Ecto neural progenitor cell (in vitro differentiated cells): ENCODE results near the gene CNGA4.
"Not testable (repeated sequence)": the region's sequence is repeated elsewhere in the genome, so short reads cannot be mapped to it uniquely, and the experiment has no call there.

Experiments used
- DNase-seq: peaks from one replicate; pipeline ENCODE4 v3.0.0-alpha.2; 2018; ENCODE audit warnings: low spot score

The CNGA4 gene

GRCh38 chr11:6225896-6226295 is 13.0 kb upstream of the CNGA4 start:
- no peak for DNase-seq

- no peak for DNase-seq
Measured at GRCh38 chr11:6228520-6228919, 10.4 kb upstream of the CNGA4 start.

- DNase-seq, result no peak
Measured at GRCh38 chr11:6229911-6230310, 9.0 kb upstream of the CNGA4 start.

GRCh38 chr11:6232899-6233298 is 6.0 kb upstream of the CNGA4 start:
- no peak for DNase-seq

GRCh38 chr11:6233984-6234386 is 4.9 kb upstream of the CNGA4 start:
- DNase-seq, result no peak

GRCh38 chr11:6234387-6235107 is 4.3 kb upstream of the CNGA4 start, which contains the start of gene FHIP1B:
Gene FHIP1B, minus strand, starts transcription at chr11:6234636. Its CDS starts 10,120 bp downstream, at chr11:6224516.
- peak; percentile 99 for DNase-seq

- DNase-seq, result no peak
Measured at GRCh38 chr11:6237266-6237665, 1.6 kb upstream of the CNGA4 start.

- DNase-seq, result no peak
Measured at GRCh38 chr11:6237761-6238302, 1.1 kb upstream of the CNGA4 start.

- no peak for DNase-seq
Measured at GRCh38 chr11:6240139-6240538, 1.2 kb downstream of the CNGA4 start.

- DNase-seq, result no peak
Measured at GRCh38 chr11:6240781-6241180, 1.9 kb downstream of the CNGA4 start.

GRCh38 chr11:6241316-6241715 is 2.4 kb downstream of the CNGA4 start:
- DNase-seq, result no peak

GRCh38 chr11:6245536-6245935 is 6.6 kb downstream of the CNGA4 start:
- DNase-seq, result no peak

- DNase-seq, result no peak
Measured at GRCh38 chr11:6248248-6248647, 9.4 kb downstream of the CNGA4 start.

GRCh38 chr11:6248897-6249296 is 10.0 kb downstream of the CNGA4 start:
- not testable (repeated sequence) for DNase-seq

GRCh38 chr11:6249770-6250555 is 11.1 kb downstream of the CNGA4 start:
- no peak for DNase-seq

GRCh38 chr11:6251120-6251733 is 12.3 kb downstream of the CNGA4 start:
- DNase-seq, result peak; percentile 82

- DNase-seq, result no peak
Measured at GRCh38 chr11:6251990-6252473, 13.1 kb downstream of the CNGA4 start.

GRCh38 chr11:6253197-6253596 is 14.3 kb downstream of the CNGA4 start:
- no peak for DNase-seq

GRCh38 chr11:6258141-6258540 is 19.3 kb downstream of the CNGA4 start:
- no peak for DNase-seq

- no peak for DNase-seq
Measured at GRCh38 chr11:6258571-6259081, 19.7 kb downstream of the CNGA4 start.

GRCh38 chr11:6260207-6260726 is 21.4 kb downstream of the CNGA4 start:
- no peak for DNase-seq

- no peak for DNase-seq
Measured at GRCh38 chr11:6263662-6264061, 24.8 kb downstream of the CNGA4 start.
